Measurements from ENCODE around the gene MPRIP.

The MPRIP gene

GRCh38 chr17:17088541-17089525 lies 46.6 kb downstream of the MPRIP start:
- TF ChIP-seq TAF1 (IDR thresholded peaks at IDR 0.05; ENCODE audit: low read depth) (no peak), USF1 (IDR thresholded peaks at IDR 0.05) (no peak), FOXM1 (IDR thresholded peaks at IDR 0.05; ENCODE audit: borderline replicate concordance, low read depth) (no peak), YY1 (IDR thresholded peaks at IDR 0.05; ENCODE audit: low read depth) (no peak), REST (IDR thresholded peaks at IDR 0.05; ENCODE audit: low read depth) (no peak), NFIC (IDR thresholded peaks at IDR 0.05) (no peak), RAD21 (IDR thresholded peaks at IDR 0.05; ENCODE audit: low read depth) (no peak), TCF12 (IDR thresholded peaks at IDR 0.05; ENCODE audit: low read depth) (no peak), EGR1 (IDR thresholded peaks at IDR 0.05) (no peak), CREB1 (IDR thresholded peaks at IDR 0.05; ENCODE audit: low read depth) (no peak), TEAD4 (IDR thresholded peaks at IDR 0.05) (no peak), EP300 (IDR thresholded peaks at IDR 0.05; ENCODE audit: borderline replicate concordance) (no peak), ZBTB7A (IDR thresholded peaks at IDR 0.05; ENCODE audit: low read depth) (no peak), MAX (IDR thresholded peaks at IDR 0.05) (no peak), CEBPB (IDR thresholded peaks at IDR 0.05) (no peak)

GRCh38 chr17:17089796-17090641 lies 47.8 kb downstream of the MPRIP start:
- TF ChIP-seq NFIC (IDR thresholded peaks at IDR 0.05) (no peak), CREB1 (IDR thresholded peaks at IDR 0.05; ENCODE audit: low read depth) (no peak)

GRCh38 chr17:17090642-17091103 lies 48.4 kb downstream of the MPRIP start:
- TF ChIP-seq NFIC (IDR thresholded peaks at IDR 0.05) (peak; percentile 23; the same call in 1 of the 2 replicates), FOXM1 (IDR thresholded peaks at IDR 0.05; ENCODE audit: borderline replicate concordance, low read depth) (no peak)

GRCh38 chr17:17091276-17091675 lies 49.0 kb downstream of the MPRIP start:
- no peak for TF ChIP-seq YY1 (IDR thresholded peaks at IDR 0.05; ENCODE audit: low read depth)
- no peak for TF ChIP-seq TAF1 (IDR thresholded peaks at IDR 0.05; ENCODE audit: low read depth)
- TF ChIP-seq MAX (IDR thresholded peaks at IDR 0.05), result no peak
- TF ChIP-seq REST (IDR thresholded peaks at IDR 0.05; ENCODE audit: low read depth), result no peak
- TF ChIP-seq EP300 (IDR thresholded peaks at IDR 0.05; ENCODE audit: borderline replicate concordance), result no peak
- no peak for TF ChIP-seq ZBTB7A (IDR thresholded peaks at IDR 0.05; ENCODE audit: low read depth)
- no peak for TF ChIP-seq CEBPB (IDR thresholded peaks at IDR 0.05)
- no peak for TF ChIP-seq EGR1 (IDR thresholded peaks at IDR 0.05)
- no peak for TF ChIP-seq FOXM1 (IDR thresholded peaks at IDR 0.05; ENCODE audit: borderline replicate concordance, low read depth)
- no peak for TF ChIP-seq NFIC (IDR thresholded peaks at IDR 0.05)
- TF ChIP-seq RAD21 (IDR thresholded peaks at IDR 0.05; ENCODE audit: low read depth), result no peak

GRCh38 chr17:17091856-17092756 lies 49.8 kb downstream of the MPRIP start:
- TF ChIP-seq CREB1 (IDR thresholded peaks at IDR 0.05; ENCODE audit: low read depth) (no peak), ZBTB7A (IDR thresholded peaks at IDR 0.05; ENCODE audit: low read depth) (no peak), YY1 (IDR thresholded peaks at IDR 0.05; ENCODE audit: low read depth) (no peak), TAF1 (IDR thresholded peaks at IDR 0.05; ENCODE audit: low read depth) (no peak), RAD21 (IDR thresholded peaks at IDR 0.05; ENCODE audit: low read depth) (no peak), NFIC (IDR thresholded peaks at IDR 0.05) (no peak), EP300 (IDR thresholded peaks at IDR 0.05; ENCODE audit: borderline replicate concordance) (no peak), TEAD4 (IDR thresholded peaks at IDR 0.05) (no peak), USF1 (IDR thresholded peaks at IDR 0.05) (no peak), MAX (IDR thresholded peaks at IDR 0.05) (no peak), CEBPB (IDR thresholded peaks at IDR 0.05) (no peak), TCF12 (IDR thresholded peaks at IDR 0.05; ENCODE audit: low read depth) (no peak), EGR1 (IDR thresholded peaks at IDR 0.05) (no peak)

Measured in Ishikawa (cell line).